NCI-H748 (cell line): ENCODE data around the gene PRCP.

Source experiments
- DNase-seq: peaks from one replicate; lab custom pipeline; 2025; ENCODE audit not compliant: unreplicated experiment; lab: John Stamatoyannopoulos, UW

PRCP gene

DNA sequence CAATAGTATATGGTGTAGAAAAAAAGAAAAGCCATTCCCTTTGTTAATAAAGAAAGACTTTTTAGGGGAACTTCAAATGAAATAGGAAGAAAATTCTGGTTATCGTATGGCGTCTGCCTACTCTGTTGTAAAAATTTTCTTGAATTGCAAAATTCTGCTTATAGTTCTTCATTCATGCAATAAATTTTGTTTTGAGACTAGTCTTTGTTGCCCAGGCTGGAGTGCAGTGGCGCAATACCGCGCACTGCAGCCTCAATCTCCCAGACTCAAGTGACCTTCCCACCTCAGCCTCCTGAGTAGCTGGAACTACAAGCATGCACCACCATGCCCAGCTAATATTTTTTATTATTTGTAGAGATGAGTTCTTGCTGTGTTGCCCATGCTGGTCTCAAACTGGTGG lies 7.1 kb upstream of the PRCP start:
- DNase-seq = no peak

DNA sequence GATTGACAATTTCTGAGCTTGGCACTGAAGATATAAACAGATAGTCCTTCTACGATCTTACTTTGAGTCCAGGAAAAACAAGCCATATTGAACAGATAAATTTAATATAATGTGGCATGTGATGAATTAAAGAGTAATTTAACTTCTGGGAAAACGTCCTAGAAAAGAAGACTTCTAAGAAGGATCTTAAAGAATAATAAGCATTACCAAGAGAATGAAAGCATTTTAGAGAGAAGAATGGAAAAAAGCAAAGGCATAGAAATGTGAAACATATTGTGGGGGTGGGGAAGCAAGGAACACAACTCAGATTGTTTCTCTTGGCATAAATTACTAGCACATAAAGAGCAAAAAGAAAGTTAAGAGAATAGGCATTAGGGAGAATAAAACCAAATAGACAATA lies 6.7 kb upstream of the PRCP start:
- DNase-seq = no peak

DNA sequence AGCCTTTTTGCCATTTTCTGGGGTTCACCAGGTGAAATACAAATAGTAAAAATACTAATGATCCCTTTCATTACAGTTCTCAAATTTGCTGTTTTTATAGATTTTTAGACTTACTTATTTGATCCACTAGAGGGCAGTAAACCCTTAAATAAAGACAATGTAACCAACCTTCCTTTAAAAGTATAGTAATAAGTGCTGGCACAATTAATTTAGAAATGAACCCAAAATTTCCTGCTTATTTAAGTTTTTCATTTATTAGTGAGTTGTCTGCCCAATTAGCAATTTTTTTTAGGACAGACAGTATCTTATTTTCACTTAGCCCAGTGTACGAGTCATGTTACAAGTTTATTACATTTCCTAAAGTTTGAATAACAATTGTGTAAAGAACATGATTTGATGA lies 6.0 kb upstream of the PRCP start:
- DNase-seq = peak; percentile 28

DNA sequence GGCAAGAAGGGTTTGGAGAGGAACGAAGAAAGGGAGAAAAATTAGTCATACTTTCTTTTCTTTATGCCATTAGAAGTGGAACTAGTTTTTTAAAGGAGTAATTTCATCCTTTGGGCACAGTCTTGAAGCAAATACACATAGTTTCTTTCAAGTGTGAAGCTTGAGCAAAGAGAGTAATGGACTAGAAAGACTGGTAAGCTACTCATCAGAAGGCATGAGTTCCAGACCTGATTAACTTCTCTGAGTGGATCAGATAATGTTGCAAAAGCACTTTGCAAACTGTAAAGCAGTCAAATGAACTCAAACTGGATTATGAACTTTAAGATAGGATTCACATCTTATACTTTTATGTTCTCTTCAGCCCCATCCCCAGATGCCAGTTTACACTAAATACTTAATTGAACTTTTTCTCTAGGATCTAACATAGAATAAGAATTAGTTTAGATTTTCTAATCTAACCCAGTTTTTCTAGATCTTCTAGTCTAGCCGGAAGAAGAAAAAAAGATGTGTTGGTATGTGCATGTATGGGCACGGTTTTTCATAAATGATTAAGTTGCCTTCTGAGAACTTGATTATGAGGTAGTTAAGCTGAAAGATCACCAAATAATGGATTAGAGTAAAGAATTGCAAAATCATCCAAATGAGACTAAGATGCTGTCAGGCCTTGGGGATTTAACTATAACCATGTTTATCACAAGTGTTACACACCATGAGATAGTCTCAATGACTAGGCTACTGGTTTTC lies 3.8 kb upstream of the PRCP start:
- DNase-seq = no peak

DNA sequence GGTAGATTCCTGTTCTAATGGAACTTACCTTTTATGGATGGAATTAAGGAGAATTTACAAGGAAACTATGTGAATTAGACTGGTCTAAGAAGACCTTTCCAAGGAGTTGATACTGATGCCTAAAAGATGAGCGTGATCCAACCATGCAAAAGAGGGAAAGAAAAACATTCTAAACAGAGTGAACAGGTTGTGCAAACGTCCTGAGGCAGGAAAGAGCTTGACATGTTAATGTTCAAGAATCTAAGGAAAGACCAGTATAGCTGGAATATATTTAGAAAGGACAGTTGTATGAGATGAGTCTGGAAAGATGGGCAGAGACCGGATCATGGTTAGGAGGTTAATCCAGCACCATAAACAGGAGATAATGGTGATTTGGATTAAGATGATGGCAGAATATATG lies 2.6 kb upstream of the PRCP start:
- no peak for DNase-seq

DNA sequence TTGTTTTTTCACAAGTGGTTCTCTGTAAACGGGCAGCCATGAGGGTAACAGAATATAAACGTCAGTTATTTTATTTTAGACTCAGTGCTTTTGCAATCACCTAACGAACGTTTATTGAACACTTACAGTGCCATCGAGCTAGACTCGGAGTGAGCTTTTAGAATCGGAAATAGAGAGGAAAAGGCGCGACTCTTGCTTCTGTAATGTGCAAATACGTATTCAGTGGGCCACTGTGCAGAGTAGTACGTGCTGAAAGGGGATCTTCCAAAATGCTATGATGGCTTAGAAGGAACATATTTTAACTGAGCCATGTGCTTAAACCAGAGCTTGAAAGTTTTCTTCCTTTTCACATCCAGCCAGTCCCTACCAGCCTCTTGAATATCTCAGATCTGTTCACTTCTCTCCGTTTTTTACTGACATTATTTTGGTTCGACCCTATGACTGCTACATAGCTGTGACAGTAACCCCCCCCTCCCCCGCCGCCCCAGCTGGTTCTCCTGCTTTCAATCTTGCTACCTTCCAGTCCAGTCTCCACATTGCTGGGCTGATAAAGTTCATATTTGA lies 1.8 kb upstream of the PRCP start:
- no peak for DNase-seq

DNA sequence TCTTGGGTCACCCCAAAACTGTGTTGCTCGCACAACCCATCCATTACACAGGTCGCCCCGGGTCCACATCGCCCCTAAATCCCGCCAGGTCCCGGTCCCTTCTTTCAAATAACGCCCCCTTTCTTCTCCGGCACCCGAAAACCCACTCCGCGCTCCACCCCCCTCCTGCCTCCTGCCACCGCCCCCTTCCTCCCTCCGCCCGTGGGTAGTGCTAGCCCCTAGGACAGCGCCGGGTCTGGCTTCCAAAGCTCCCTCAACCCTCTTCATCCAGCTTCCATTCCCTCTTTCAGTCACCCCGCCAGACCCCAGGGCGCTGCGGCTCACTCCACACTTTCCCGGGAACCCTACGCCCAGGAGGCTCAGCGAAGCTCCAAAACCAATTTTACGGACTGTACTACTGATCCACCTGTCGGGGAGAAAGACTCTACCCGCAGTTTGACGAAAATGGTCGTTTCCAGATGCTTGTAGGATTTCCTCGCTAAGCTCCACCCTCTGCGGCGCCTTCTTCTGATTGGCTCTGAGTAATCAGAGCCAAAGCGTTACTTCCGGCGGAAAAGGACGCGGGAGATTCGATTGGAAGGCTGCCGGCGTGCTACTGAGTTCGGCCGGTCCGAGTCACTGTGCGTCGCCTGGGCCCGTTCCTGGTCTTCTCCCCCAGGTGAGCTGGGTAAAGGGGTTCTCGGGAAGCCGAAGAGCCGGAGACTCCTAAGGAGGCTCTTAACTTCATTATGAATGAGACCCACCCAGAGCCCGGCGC lies 1.1 kb upstream of the PRCP start, which contains the start of gene DDIAS:
DDIAS (plus strand) TSS at position 572 of the 757 bp plus-strand sequence. CDS start 13,003 bp downstream, outside the sequence.
- DNase-seq = peak; percentile 98

- no peak for DNase-seq
These were observed 313 bp downstream of the PRCP start for GRCh38 chr11:82899957-82900276.

- DNase-seq = no peak
These were observed 927 bp downstream of the PRCP start for GRCh38 chr11:82899186-82899820.

DNA sequence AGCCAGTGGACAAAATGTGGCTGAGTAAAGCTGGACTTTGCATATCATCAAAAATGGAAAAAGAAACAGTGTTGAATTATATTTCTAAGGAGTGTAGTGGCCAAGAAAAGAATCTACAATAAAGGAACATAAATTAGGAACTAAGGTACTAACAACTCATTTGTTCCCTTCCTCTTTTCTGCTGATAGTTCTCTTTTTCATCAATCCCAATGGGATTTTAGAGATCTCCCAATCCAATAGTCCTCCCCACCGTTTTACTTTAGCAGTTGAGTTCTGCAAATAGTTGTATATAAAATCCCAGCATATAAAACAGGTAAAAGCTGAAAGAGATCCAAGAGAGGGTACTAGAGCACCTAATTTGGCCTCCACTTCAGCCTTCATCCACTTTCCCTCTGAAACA lies 2.0 kb downstream of the PRCP start:
- DNase-seq = no peak

DNA sequence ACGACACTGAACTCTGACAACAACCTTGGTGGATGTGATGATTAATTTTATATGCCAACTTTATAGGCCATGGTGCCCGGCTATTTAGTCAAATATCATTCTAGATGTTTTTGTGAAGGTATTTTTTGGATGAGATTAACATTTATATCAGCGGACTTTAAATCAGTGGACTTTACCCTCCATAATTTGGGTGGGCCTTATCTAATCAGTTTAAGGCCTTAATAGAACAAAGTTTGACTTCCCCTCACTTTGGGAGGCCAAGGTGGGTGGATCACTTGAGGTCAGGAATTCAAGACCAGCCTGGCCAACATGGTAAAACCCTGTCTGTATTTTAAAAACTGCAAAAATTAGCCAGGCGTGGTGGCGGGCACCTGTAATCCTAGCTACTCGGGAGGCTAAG lies 4.0 kb downstream of the PRCP start:
- no peak for DNase-seq

DNA sequence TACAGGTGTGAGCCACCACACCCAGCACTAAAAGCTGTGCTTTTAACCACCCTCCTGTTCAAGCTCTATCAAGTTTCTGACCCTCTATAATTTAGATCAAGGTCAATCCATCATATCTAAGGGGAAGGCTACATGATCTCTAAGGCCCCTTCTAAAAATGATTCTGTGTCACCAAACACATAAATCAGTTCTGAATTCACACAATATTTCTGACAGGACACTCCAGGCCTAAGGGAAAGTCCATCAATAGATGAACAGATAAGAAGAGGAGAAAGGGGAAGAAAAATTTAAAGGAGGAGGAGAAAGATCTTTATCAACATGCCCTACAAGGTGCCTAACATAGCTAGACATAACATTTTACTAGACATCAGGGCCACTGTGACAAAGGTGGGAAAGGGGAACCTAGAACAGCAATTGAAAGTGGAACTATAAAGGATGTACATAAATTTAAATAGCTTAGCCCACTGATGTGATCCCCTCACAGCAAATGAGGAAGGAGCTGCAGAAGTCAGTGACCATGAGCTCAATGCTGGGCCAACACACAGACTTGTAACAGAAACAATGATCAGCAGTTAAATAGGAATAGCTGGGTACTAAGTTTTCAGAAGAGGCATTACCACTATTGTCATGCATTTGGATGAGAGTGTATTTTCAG lies 4.7 kb downstream of the PRCP start:
- no peak for DNase-seq

GRCh38 chr11:82892611-82893169 lies 7.5 kb downstream of the PRCP start:
- no peak for DNase-seq

DNA sequence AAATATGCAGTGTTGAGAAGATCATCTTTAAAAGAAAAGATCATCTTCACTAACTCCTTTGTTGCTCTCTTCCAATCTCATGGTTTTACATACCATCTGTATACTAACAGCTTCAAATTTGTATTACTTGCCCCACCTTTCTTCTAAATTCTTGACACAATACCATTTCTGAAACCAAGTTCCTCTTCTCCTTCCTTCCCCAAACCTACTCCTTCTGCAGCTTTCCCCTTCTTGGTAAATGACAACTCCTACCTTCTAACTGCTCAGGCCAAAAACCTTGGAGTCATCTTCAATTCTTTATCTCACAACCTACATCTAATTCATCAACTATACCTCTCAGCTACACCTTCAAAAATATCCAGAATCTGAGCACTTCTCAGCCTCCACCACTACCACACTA lies 9.3 kb downstream of the PRCP start:
- DNase-seq = no peak

DNA sequence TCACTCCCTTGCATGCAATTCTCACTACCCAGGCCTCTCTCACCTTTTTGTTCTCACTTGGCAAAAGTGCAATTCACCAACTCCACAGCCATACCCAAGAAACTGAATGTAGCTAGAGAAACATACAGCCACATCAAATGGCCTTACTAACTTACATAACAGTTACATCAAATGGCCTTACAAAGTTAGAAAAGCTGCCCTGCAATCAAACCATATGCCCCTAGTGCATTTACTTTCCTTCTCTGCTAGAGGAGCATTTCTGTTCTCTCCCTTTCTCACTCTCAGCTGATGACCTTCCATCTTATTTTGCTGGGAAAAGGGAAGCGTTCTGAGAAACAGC lies 10.3 kb downstream of the PRCP start:
- DNase-seq = no peak

GRCh38 chr11:82889133-82890001 lies 10.9 kb downstream of the PRCP start:
- no peak for DNase-seq

GRCh38 chr11:82883853-82884252 lies 16.4 kb downstream of the PRCP start:
- no peak for DNase-seq

DNA sequence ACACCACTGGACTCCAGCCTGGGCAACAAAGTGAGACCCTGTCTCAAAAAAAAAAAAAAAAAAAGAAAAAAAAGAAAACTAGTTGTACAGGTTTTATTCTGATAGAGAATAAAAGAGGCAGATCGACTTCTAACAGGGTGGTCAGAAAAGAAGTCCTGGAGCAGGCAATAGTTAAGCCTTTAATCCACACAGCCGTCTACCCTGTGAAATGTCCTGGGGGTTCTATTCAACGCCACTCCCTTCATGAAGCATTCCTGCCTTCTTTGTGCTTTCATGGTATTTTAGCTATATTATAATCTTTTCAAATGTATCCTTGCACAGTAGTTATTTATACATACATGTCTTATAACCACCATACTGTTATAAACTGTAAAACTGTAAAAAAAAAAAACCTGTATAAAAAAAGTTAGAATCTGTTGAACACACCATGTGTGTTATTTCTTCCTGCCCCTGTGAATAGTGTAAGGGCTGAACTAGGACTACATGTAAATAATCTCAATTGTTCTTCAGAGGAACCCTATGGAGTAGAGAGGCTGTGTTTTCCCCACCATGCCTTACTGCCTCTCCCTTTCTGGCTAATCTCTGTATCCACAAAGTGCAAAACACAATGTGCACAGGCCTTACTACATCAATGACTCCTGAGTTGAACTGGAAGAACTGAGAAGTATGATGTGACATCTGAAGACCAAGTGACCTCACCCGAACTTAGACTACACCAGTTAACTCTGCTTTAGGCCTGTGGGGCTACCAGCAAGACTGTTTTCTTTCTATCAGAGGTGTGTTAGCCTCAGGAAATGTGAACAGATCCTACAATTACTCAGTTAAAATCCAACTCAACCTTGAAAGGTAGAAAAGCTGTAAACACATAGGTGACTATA lies 25.3 kb downstream of the PRCP start:
- no peak for DNase-seq

DNA sequence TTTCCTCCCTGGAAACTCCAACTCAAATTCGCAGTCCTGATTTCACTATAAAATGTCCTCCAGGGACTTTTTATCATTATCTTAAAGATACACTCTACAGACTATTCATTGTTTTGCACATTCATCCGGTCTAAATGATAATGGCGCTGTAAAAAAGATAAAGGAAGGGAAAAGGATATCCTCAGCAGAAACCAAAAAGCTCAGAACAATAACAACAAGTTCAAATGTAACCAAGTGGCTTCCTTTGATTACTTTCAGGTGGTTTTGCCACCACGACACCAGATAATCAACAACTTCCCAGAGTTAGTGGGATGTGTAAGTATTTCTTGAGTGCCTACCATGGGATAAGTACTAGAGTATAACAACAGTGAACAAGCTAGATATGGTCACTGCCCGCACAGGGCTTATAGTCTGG lies 26.3 kb downstream of the PRCP start:
- DNase-seq = no peak
